Heart left ventricle (tissue), 13 donors: ENCODE results near the gene CPNE5.

ENCODE experiments used
- CTCF ChIP-seq, 12 donors: fragments of 200-600 bp; sonication (generic) in 4 of 12; IDR thresholded peaks; one replicate each; pipeline versions ENCODE4 v1.5.0 to v1.8.0; 2018 to 2022; ENCODE audit warnings: antibody characterized with exemption in 12 of 12, mild to moderate bottlenecking in 5 of 12
- POLR2A ChIP-seq, 2 donors: fragments of 450-650 bp; IDR thresholded peaks; one replicate each; pipeline ENCODE4 v1.6.1; 2017; ENCODE audit warnings: antibody characterized with exemption in 2 of 2, mild to moderate bottlenecking in 2 of 2, moderate library complexity in 2 of 2
- donor health status: ischemic (EF 13 %, LVEDD 7.1; RV severe dilation, severe dysfunction).
- donor health status: DM: no; HTN: yes; CAD: no.
- donor health status: DM: no; HTN: no; CAD: no.
- donor health status: ischemic (EF 25% LVEDD 6.9; RV normal size, moderate dysfunction).
- donor health status: ischemic (EF 25% LVEDD 5.7; RV mildly dilated, moderate dysfunction).
- donor health status: ischemic (EF 35%, LVEDD 5.7; RV mildly dilated, moderate dysfunction).
- donor health status: nonischemic (EF 11% LVEDD 7.7; RV severe dilation, severe dysfunction).
- donor health status: DM: yes; HTN: yes; CAD: no.
- donor health status: PGD.
- donor health status: ischemic (EF 29% LVEDD 5.4; RV normal size, mild dysfunction).
- donor health status: nonischemic (EF 23%, LVEDD 6.1; RV moderate dilation, normal function).

- TF ChIP-seq CTCF (IDR thresholded peaks at IDR 0.05) (peak in 1 of 12 donors; percentile 1), POLR2A (IDR thresholded peaks at IDR 0.05) (no peak)
These were observed 82.0 kb downstream of the CPNE5 start for GRCh38 chr6:36757206-36757605.
